SK-N-SH treated with all-trans-retinoic acid at 6 μM for 48 hours (cell line): Measurements from ENCODE around the gene CEMIP.

ENCODE experiments used
- CREB5 ChIP-seq: fragments of 250-450 bp; sonication (Bioruptor Pico); IDR thresholded peaks from 2 replicates; pipeline ENCODE4 v1.5.1; 2020; ENCODE audit warnings: low read depth, mild to moderate bottlenecking, moderate library complexity
- GLIS3 ChIP-seq: fragments of 250-450 bp; sonication (Bioruptor Pico); IDR thresholded peaks from 2 replicates; pipeline ENCODE4 v1.5.0; 2020; ENCODE audit warnings: mild to moderate bottlenecking, moderate library complexity
- ISL1 ChIP-seq: fragments of 250-450 bp; sonication (Bioruptor Pico); IDR thresholded peaks from 2 replicates; pipeline ENCODE4 v2.1.2; 2022; ENCODE audit warnings: mild to moderate bottlenecking, moderate library complexity
- RARB ChIP-seq: fragments of 250-450 bp; sonication (Bioruptor Pico); IDR thresholded peaks from 2 replicates; pipeline ENCODE4 v1.8.0; 2021; ENCODE audit warnings: mild to moderate bottlenecking, moderate library complexity
- TCF4 ChIP-seq: fragments of 250-450 bp; sonication (Bioruptor Pico); IDR thresholded peaks from 2 replicates; pipeline ENCODE4 v1.8.0; 2021; ENCODE audit warnings: mild to moderate bottlenecking, moderate library complexity, borderline replicate concordance

- TF ChIP-seq RARB (CRISPR knock-in tag) (no peak), ISL1 (CRISPR knock-in tag) (no peak), TCF4 (no peak), GLIS3 (CRISPR knock-in tag) (no peak), CREB5 (CRISPR knock-in tag) (no peak)
Measured at GRCh38 chr15:80747317-80748053, 31.7 kb upstream of the CEMIP start.
